ENCODE measurements around the gene BZW2.

- TF ChIP-seq EZH2 (IDR thresholded peaks at IDR 0.05; ENCODE audit: insufficient read depth, poor library complexity, severe bottlenecking) (no peak), EZH2phosphoT487 (IDR thresholded peaks at IDR 0.05; ENCODE audit: insufficient read depth, low read depth) (no peak)
Observed at GRCh38 chr7:16656141-16656540, 10.2 kb downstream of the BZW2 start.
